Islet of Langerhans (tissue), 1 donor: Measurements from ENCODE around the gene FDXR.
A peak's percentile ranks its signal among the peaks of the same experiment; 100 is the strongest.

Experiments used
- FAIRE-seq: peaks from one replicate; lab custom pipeline; 2011; peaks lifted over from hg19 to GRCh38; lab: Jason Lieb, UNC

The FDXR gene

DNA sequence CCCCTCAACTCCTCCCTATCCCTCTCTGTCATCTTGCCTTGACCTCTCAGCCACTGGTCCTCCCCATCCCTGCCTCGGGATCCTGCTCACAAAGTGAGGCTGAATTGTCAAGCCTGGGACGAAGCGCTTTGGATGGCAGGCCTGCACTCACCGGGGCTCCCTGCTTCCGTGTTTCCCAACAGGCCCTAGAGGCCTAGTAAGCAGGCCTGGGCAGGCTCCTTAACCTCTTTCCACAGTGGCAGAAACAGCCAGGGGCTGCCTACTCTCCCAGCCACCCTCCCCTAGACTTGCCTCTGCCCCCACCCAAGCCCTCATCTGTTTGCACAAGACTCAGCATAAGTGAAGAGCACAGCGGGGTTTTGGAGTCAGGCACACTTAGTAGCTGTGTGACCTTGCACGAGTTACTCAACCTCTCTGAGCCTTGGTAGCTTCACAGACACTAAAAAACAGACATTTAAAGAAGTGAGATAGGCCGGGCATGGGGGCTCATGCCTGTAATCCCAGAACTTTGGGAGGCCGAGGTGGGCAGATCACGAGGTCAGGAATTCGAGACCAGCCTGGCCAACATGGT lies 25.7 kb upstream of the FDXR start:
- FAIRE-seq, result no peak

GRCh38 chr17:74893936-74894671 lies 21.3 kb upstream of the FDXR start:
- FAIRE-seq, result no peak

GRCh38 chr17:74892974-74893911 lies 20.4 kb upstream of the FDXR start, which contains the start of gene FADS6:
Gene FADS6 (minus strand): TSS chr17:74893633. CDS start chr17:74893595, 38 bp downstream.
- no peak for FAIRE-seq

DNA sequence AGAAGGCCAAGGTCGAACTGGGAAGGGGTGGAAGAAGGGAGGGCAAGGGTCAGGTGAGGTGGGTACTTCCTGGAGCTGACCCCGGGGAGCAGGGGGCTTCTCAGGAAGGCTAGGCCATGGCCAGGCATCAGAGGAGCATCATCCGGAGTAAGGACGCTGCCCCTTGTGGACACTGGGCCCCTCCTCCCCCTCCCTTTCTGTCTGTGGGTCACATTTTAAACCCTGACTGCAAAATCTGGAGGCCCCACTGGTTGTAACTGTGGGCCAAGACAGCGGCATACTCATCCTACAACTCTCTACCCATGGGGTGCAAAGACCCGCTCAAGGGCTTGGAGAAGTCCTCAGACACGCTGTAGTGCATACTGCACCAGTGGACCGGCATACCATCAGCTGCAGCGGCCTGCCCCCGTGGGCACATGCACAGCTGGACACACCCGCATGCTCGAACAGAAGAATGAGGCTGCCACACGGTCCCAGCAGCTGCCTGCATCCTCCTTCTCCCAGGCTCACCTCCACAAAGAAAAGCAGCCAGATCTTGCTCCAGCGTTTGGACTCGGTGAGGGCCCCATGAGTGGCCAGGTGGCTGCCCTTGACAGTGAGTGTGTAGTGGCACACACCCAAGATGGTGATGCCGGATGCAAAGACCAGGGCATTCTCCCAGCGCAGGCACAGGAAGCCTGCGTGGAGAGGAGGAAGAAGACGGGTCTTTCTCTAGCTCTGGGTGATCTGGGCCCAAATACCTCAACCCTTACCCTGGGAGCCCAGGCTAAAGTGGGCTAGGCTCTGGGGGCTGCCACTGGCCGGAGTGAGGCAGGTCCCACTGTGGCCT lies 19.4 kb upstream of the FDXR start:
- no peak for FAIRE-seq

- no peak for FAIRE-seq
These were observed 17.8 kb upstream of the FDXR start for GRCh38 chr17:74890554-74890953.

DNA sequence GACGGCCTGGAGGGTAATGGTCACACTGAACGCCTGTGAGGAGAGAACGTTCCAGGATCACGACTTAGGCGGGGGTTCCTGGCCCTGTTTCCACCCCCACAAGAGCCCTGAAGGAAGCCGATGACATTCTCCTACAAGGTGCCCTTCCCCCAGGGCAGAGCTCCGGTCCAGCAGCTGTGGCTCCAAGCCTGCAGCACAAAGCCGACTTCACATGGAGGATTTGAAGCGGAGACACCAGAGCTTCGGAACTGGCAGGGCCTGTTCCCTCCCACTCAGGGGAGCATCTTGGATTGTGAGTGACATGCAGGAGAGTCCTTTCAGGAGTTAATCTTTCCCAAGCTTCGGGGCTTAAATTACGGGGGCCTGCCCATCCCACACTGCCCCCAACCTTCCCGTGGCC lies 15.7 kb upstream of the FDXR start:
- no peak for FAIRE-seq

DNA sequence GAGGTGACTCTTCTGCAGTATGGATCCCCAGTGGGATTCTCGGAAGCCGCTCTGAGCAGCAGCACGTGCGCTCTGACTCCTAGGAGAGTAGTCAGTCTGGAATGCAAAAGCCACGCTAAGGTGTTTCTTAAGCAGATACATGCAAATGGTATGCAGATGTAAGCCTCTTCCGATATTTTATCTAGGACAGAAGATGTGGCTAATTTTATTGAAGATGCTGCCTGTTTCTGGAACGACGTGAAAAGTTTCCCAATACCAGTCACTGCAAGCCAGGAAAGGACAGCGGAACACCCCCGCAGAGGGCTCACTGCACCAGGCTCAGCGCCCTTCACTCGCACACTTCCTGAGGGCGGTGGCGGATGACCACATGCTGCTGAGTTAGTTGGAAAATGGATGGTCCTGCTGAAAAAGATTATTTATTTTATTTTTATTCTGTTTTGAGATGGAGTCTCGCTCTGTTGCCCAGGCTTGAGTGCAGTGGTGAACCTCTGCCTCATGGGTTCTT lies 10.5 kb upstream of the FDXR start:
- FAIRE-seq, result no peak

- FAIRE-seq, result no peak
These were observed 9.9 kb upstream of the FDXR start for GRCh38 chr17:74882517-74883240.

DNA sequence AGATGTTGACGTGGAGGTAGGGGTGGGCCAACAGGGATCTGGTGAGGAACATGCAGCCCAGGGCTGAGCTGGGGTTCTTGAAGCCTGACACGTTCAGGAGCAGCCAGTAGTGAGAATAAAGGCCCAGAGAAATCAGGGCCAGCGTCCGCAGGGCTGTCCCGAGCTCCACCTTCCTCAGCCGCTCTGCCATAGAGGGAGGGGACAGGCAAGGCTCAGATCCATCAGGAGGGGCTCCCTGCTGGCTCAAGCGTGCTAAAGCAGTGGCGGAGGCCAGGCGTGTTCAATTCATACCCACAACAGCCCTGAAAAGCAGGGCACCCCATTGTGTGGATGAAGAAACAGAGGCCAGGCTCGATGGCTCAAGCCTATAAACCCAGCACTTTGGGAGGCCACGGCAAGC lies 8.3 kb upstream of the FDXR start:
- no peak for FAIRE-seq

GRCh38 chr17:74879308-74879707 lies 6.5 kb upstream of the FDXR start:
- FAIRE-seq, result no peak

GRCh38 chr17:74878658-74879057 lies 5.9 kb upstream of the FDXR start:
- no peak for FAIRE-seq

GRCh38 chr17:74877592-74878548 lies 5.1 kb upstream of the FDXR start:
- FAIRE-seq, result no peak

GRCh38 chr17:74875977-74876593 lies 3.3 kb upstream of the FDXR start:
- FAIRE-seq, result no peak

DNA sequence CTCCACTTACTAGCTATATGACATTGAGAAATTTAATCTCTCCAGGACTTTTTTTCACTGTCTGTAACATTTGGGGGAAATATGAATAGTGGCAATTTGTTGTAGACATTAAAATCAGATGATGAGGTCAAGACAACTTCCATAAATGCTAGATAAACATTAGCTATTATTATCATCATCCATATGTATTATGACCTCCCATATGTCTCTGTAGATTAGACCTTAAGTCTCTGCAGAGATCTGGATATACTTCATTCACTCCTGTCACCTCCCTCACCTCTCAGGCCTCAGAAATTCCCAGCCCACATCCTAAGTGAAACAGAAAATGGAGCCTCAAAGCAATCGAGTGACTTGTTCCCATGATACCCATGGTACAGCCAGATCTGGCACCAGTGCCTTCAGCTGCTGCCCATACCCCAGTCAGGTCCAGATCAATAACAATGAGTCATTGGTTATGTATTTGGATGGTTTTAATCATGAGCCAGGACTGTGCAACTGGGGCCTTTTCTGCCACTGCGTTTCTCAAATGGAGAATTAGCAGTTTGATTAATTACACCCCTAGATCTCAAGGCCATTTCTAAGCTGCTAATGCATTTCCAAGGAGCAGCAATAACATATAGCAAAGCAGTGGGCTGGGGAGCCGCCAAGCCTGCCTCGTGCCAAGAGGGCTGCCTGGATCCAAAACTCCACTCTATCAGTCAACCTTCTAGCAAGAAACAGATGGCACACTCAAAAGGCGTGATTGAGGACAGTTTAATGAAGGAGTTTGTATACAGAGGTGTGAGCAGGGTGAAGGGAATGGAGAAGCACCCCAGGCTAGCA lies 2.6 kb upstream of the FDXR start:
- FAIRE-seq, result no peak

- no peak for FAIRE-seq
These were observed 1.8 kb upstream of the FDXR start for GRCh38 chr17:74874615-74875037.

- no peak for FAIRE-seq
These were observed 1.2 kb upstream of the FDXR start for GRCh38 chr17:74873874-74874614.

GRCh38 chr17:74873037-74873873 lies 461 bp upstream of the FDXR start:
- peak; percentile 74 for FAIRE-seq
